ENCODE data around the gene BICDL2.

- TF ChIP-seq FOXA1 (IDR thresholded peaks at IDR 0.05), result no peak
- no peak for TF ChIP-seq FOXM1 (IDR thresholded peaks at IDR 0.05; ENCODE audit: borderline replicate concordance)
- no peak for TF ChIP-seq SUZ12 (IDR thresholded peaks at IDR 0.05)
- TF ChIP-seq BHLHE40 (IDR thresholded peaks at IDR 0.05; ENCODE audit: borderline replicate concordance), result no peak
- no peak for TF ChIP-seq SP1 (IDR thresholded peaks at IDR 0.05)
- TF ChIP-seq L3MBTL2 (conservative IDR thresholded peaks at IDR 0.05), result peak; percentile 21; the same call in 1 of the 2 replicates
- TF ChIP-seq LEF1 (IDR thresholded peaks at IDR 0.05; ENCODE audit: borderline replicate concordance), result no peak
- TF ChIP-seq HDGF (IDR thresholded peaks at IDR 0.05; ENCODE audit: borderline replicate concordance), result no peak
- TF ChIP-seq PKNOX1 (IDR thresholded peaks at IDR 0.05), result no peak
- TF ChIP-seq FOXK2 (IDR thresholded peaks at IDR 0.05), result no peak
- no peak for TF ChIP-seq NFRKB (IDR thresholded peaks at IDR 0.05)
These were observed 56.2 kb downstream of the BICDL2 start, which contains the start of gene PKMYT1 for GRCh38 chr16:2980227-2981176.
